Testis (tissue), 2 donors: ENCODE data around the gene FGF19.

Experiments
- CTCF ChIP-seq, 3 experiments: fragments of 450-650 bp in 2 of 3; fragments of 200-600 bp in 1 of 3; sonication (generic) in 1 of 3; IDR thresholded peaks; one replicate each; pipeline ENCODE4 v1.5.1; 2016 to 2019; ENCODE audit warnings: antibody characterized with exemption in 3 of 3, mild to moderate bottlenecking in 2 of 3, moderate library complexity in 1 of 3
- POLR2A ChIP-seq: fragments of 450-650 bp; IDR thresholded peaks from one replicate; pipeline ENCODE4 v1.6.1; 2017; ENCODE audit warnings: antibody characterized with exemption, mild to moderate bottlenecking, moderate library complexity

DNA sequence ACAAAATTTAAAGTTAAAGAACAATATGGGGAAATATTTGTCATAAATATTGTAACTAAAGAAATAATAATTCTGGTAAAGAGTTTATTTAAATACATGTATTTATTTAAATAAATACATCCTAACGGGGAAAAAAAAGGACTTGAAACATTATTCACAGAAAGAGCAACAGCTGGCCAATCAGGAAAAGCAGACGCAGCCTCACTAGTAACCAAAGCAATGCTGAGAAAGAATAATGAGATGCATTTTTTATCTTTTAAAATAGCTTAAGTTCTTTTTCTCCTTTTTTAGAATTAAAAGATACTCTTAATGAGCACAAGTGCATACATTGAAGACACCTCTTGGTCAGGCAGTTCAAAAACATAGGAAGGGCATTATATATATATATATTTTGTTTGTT, 26.1 kb downstream of the FGF19 start:
- TF ChIP-seq POLR2A (no peak), CTCF (IDR thresholded peaks at IDR 0.05) (no peak)
